Large intestine (tissue), 3 donors: ENCODE results near the gene BCKDHB. TPM values are rescaled to one million over a fixed set of nuclear protein-coding genes. Genes with fewer than 3 reads are reported as not detected.
"Not testable (repeated sequence)": the region's sequence is repeated elsewhere in the genome, so short reads cannot be mapped to it uniquely, and the experiment has no call there.

ENCODE experiments used
- DNase-seq, 2 donors: peaks; one replicate each; pipeline versions ENCODE4 v3.0.0 to v3.0.0-alpha.2; 2013
- H3K27ac ChIP-seq: one replicate; pipeline ENCODE4 v1.5.1; 2013; ENCODE audit warnings: low read length
- H3K27me3 ChIP-seq: 2 replicates; pipeline ENCODE4 v1.6.1; 2013; ENCODE audit warnings: low read length; ENCODE audit not compliant: control insufficient read depth, insufficient read depth
- H3K36me3 ChIP-seq: 2 replicates; pipeline ENCODE4 v1.6.1; 2013; ENCODE audit warnings: low read length; ENCODE audit not compliant: control insufficient read depth, insufficient read depth
- H3K4me1 ChIP-seq: one replicate; pipeline ENCODE4 v1.6.1; 2013; ENCODE audit warnings: low read length; ENCODE audit not compliant: control insufficient read depth, insufficient read depth
- H3K4me3 ChIP-seq: one replicate; pipeline ENCODE4 v1.5.1; 2013; ENCODE audit warnings: low read length
- H3K9me3 ChIP-seq: one replicate; pipeline ENCODE4 v1.6.1; 2013; ENCODE audit warnings: mild to moderate bottlenecking, low read depth, low read length, moderate library complexity; ENCODE audit not compliant: control insufficient read depth
- WGBS: methylation state at CpG from one replicate; pipeline ENCODE4 v1.1.5; 2013; ENCODE audit warnings: low lambda C conversion rate; ENCODE audit not compliant: insufficient coverage; 5-methylcytosine and 5-hydroxymethylcytosine counted together
- polyA plus RNA-seq: library from polyadenylated mRNA; unstranded; fragments of 120-200 nt; gene quantifications from one replicate; pipeline ENCODE4 v1.2.1, GENCODE V29; 2013

Gene BCKDHB
- polyA plus RNA-seq, 1 donor: 21.0 TPM

DNA sequence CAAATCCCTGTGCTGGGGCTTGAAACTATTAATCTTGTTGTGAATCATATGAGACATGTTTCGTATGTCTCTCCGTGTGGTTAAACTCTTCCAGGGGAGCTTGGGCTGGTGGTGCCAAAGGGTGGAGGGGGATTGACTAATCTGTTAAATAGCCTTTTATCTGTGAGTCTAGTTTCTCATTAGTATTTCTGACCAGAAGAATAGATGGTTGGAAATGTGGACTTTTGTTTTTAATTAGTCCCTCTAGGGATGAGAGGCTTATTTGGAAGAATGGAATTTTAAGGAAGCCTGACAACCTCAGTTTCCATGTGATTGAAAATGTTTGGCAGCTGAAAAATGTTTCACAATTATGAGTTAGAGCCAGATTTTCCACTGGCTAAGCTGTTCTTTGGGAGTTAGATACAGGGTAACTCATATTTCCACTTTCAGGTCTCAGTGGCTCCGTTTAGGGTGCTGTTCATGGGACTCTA is 117.3 kb downstream of the BCKDHB start:
- WGBS: no CpG with 5 or more reads among the region's 3 CpGs
- no peaks in the 10 kb centered on the region for H3K4me1 ChIP-seq
- H3K36me3 ChIP-seq: no peaks in the 10 kb centered on the region
- no peak for DNase-seq
- no peaks in the 10 kb centered on the region for H3K27me3 ChIP-seq
- H3K9me3 ChIP-seq: no peaks in the 10 kb centered on the region
- no peak overlapping the region for H3K27ac ChIP-seq
- no peak overlapping the region for H3K4me3 ChIP-seq

GRCh38 chr6:80226151-80226550 is 119.7 kb downstream of the BCKDHB start:
- Histone ChIP-seq H3K4me3 (no peak overlapping the region), H3K27ac (no peak overlapping the region), H3K27me3 (no peaks in the 10 kb centered on the region), H3K36me3 (no peaks in the 10 kb centered on the region), H3K4me1 (no peaks in the 10 kb centered on the region), H3K9me3 (no peaks in the 10 kb centered on the region)
- no CpG with 5 or more reads among the region's 3 CpGs for WGBS
- no peak for DNase-seq

- Histone ChIP-seq H3K27ac (no peak overlapping the region), H3K27me3 (no peaks in the 10 kb centered on the region), H3K9me3 (no peaks in the 10 kb centered on the region), H3K36me3 (no peaks in the 10 kb centered on the region), H3K4me3 (no peak overlapping the region), H3K4me1 (no peaks in the 10 kb centered on the region)
- DNase-seq: no peak
- WGBS: 96% methylated on average over 4 of the region's 5 CpGs
Observed at GRCh38 chr6:80226699-80227098, 120.2 kb downstream of the BCKDHB start.

DNA sequence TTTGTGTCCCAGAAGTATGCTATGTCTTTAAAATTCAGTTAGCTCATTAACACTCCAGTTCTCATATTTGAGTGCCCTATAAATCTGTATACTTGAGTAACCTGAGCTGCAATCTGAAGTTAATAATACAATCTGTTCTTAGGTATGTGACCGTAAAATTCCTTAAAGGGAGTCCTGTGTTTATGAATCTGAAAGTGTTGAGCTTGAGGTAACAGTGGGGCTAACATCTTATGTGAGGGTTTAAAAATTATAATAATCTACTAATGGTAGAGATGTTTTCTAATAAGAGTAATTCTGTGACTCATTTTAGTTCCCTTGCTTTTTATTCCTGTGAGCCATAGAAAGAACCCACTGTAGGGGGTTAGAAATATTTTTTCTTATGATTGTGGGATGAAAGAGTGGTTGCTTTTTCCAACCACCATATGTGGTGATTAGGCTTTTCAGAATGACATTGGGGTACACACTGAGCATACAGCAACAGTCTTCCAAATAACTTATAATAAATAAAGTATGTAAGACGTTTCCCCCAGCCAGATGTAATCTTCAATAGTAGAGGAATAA is 121.2 kb downstream of the BCKDHB start:
- Histone ChIP-seq H3K4me3 (no peak overlapping the region), H3K27ac (no peak overlapping the region), H3K36me3 (no peaks in the 10 kb centered on the region), H3K9me3 (no peaks in the 10 kb centered on the region), H3K4me1 (no peaks in the 10 kb centered on the region), H3K27me3 (no peaks in the 10 kb centered on the region)
- no peak for DNase-seq
- WGBS: 71% methylated on average over 1 of the region's 2 CpGs

DNA sequence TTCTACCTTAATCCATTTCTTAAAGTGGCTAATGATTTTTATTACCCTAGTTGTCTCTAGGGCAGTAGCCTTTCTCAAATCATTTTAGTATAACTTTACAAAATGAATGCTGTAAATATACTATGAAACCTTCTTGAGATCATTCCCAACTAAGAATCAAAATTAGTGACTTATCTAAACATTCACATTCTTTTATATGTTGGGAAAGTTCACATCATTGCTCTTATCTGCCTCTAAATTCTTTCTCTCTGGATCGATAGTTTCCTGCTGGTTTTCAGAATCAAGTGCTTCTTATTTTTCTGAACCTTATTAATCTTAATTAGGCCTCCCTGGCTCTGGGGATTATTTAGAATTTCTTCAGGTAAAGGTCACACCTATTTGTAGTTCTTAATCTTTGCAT is 126.8 kb downstream of the BCKDHB start:
- Histone ChIP-seq H3K27ac (no peak overlapping the region), H3K4me3 (no peak overlapping the region), H3K27me3 (no peaks in the 10 kb centered on the region), H3K36me3 (no peaks in the 10 kb centered on the region), H3K4me1 (no peaks in the 10 kb centered on the region), H3K9me3 (no peaks in the 10 kb centered on the region)
- 75% methylated on average over 1 of the region's 1 CpG for whole genome bisulfite sequencing
- DNase-seq: no peak

DNA sequence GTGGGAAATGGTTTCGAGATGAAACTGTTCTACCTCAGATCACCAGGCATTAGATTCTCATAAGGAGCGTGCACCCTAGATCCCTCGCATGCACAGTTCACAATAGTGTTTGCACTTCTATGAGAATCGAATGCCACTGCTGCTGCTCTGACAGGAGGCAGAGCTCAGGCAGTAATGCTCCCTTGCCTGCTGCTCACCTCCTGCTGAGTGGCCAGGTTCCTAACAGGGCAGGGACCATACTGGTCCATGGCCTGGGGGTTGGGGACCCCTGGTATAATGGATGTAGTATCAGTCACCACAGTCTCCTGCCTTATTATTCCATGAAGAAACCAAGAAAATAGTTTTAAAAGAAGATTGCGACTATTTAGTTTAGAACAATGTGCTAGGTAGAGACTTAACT is 127.5 kb downstream of the BCKDHB start:
- H3K4me3 ChIP-seq: no peak overlapping the region
- H3K36me3 ChIP-seq: no peaks in the 10 kb centered on the region
- 83% methylated on average over 1 of the region's 5 CpGs for WGBS
- no peak for DNase-seq
- no peaks in the 10 kb centered on the region for H3K4me1 ChIP-seq
- H3K9me3 ChIP-seq: no peaks in the 10 kb centered on the region
- H3K27me3 ChIP-seq: no peaks in the 10 kb centered on the region
- no peak overlapping the region for H3K27ac ChIP-seq

- no peak for DNase-seq
- WGBS: no CpG with 5 or more reads among the region's 2 CpGs
- Histone ChIP-seq H3K27me3 (no peaks in the 10 kb centered on the region), H3K4me3 (no peak overlapping the region), H3K9me3 (no peaks in the 10 kb centered on the region), H3K27ac (no peak overlapping the region), H3K4me1 (no peaks in the 10 kb centered on the region), H3K36me3 (no peaks in the 10 kb centered on the region)
Observed at GRCh38 chr6:80234401-80234800, 127.9 kb downstream of the BCKDHB start.

GRCh38 chr6:80234908-80235307 is 128.4 kb downstream of the BCKDHB start:
- DNase-seq: no peak
- no CpG with 5 or more reads among the region's 1 CpG for WGBS
- H3K27ac ChIP-seq: no peak overlapping the region

DNA sequence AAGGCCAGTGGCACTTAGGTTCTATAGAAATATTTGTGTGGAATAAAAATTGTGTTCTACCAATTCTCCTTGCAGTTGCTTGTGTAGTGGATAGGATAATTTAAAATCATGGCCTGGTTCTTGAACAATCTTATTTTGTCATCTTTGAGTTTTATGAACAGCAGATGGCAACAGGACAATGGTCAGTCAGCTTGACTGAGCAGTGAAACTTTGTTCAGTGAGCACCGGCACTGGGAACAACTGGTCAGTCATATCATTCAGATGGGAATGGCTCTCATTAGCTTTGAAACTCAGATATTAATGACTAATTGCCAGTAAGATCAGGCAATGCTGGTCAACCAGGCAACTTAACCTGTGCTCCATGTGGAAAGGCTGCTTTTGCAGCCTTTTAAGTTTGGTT is 129.2 kb downstream of the BCKDHB start:
- H3K4me1 ChIP-seq: no peaks in the 10 kb centered on the region
- H3K27ac ChIP-seq: no peak overlapping the region
- WGBS: no CpG with 5 or more reads among the region's 1 CpG
- no peak for DNase-seq
- no peaks in the 10 kb centered on the region for H3K36me3 ChIP-seq
- no peak overlapping the region for H3K4me3 ChIP-seq
- no peaks in the 10 kb centered on the region for H3K27me3 ChIP-seq
- no peaks in the 10 kb centered on the region for H3K9me3 ChIP-seq

More at GRCh38 chr6:80234908-80235307, 128.4 kb downstream of the BCKDHB start:
- Histone ChIP-seq H3K9me3 (no peaks in the 10 kb centered on the region), H3K36me3 (no peaks in the 10 kb centered on the region), H3K27me3 (no peaks in the 10 kb centered on the region), H3K4me3 (no peak overlapping the region), H3K4me1 (no peaks in the 10 kb centered on the region)

GRCh38 chr6:80238754-80239153 is 132.3 kb downstream of the BCKDHB start:
- H3K4me3 ChIP-seq, DNase-seq, H3K36me3 ChIP-seq, H3K9me3 ChIP-seq, H3K27ac ChIP-seq, H3K4me1 ChIP-seq, H3K27me3 ChIP-seq: not testable (repeated sequence)
- no CpG with 5 or more reads among the region's 2 CpGs for WGBS

DNA sequence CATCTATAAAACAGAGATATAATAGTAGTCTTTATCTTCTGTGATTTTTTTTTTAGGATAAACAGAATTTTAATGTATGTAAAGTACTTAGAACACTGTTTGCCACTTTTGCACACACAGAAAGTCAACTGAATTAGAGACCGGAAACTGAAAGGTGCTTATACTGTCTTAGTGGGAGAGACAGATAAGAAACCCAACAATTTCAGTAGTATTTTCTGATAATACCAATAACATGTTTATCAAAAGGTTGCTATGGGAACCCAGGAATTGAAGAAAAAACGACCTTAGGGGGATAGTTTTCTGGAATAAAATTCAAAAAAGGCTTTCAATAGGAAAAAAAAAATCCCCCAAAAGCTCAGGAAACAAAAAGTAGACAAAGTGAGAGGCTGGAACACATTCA is 138.6 kb downstream of the BCKDHB start:
- H3K27ac ChIP-seq: no peak overlapping the region
- H3K36me3 ChIP-seq: no peaks in the 10 kb centered on the region
- no peaks in the 10 kb centered on the region for H3K9me3 ChIP-seq
- H3K27me3 ChIP-seq: no peaks in the 10 kb centered on the region
- no peaks in the 10 kb centered on the region for H3K4me1 ChIP-seq
- no peak overlapping the region for H3K4me3 ChIP-seq
- no peak for DNase-seq
- WGBS: no CpG with 5 or more reads among the region's 2 CpGs
